ENCODE measurements around the gene TBC1D21. TPM values are rescaled to one million over a fixed set of nuclear protein-coding genes. Genes with fewer than 3 reads are reported as not detected.

TBC1D21 gene
- total and polyA plus RNA-seq, 2 of the 4 experiments (the other 2 are of a cell fraction) = not detected

DNA sequence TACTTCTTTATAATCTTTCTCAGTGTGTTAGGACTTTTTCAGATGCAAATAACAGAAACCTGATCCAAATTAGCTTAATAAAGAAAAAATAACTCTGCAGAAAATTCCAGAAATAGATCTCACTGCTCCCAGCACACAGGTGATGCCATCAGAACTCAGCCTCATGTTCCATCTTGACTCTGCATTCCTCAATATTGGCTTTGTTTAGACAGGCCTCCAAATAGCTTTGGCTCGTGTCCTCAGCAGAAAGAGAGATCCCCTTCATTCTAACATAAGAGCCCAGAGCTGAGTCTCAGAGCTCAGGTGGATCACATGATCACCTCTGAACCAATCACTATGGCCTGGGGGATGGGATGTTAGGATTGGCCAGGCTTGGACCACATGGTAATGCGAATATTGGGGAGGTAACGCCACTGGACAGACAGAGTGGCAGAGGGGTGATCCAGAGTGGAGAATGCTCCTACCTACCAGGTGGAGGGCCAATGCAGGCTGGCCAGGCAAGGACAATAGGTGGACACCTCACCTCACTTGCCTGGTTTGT, 46.6 kb upstream of the TBC1D21 start:
- WGBS, 2 experiments (ENCODE audit: extremely low coverage in 2 of 2, insufficient read length in 1 of 2) = no CpG with 5 or more reads among the region's 3 CpGs
- no peaks in the 10 kb centered on the region for H3K9me1 ChIP-seq (ENCODE audit: insufficient read depth, low read length)
- in situ Hi-C loops (cut with MboI; ENCODE audit: low sequenced_read_pairs) = no loop called here
- ChIA-PET CTCF (no interaction called here), POLR2A (ENCODE audit: unreplicated experiment) (no interaction called here)
- no peaks in the 10 kb centered on the region for H3K9me3 ChIP-seq (ENCODE audit: control insufficient read depth, insufficient read depth, low read length)
- no peaks in the 10 kb centered on the region for H3K4me1 ChIP-seq (ENCODE audit: control insufficient read depth, insufficient read depth, low read length)
- ATAC-seq (ENCODE audit: low read depth) = no peak
- H3K18ac ChIP-seq (ENCODE audit: low read depth, low read length) = no peak overlapping the region
- H2BK15ac ChIP-seq (ENCODE audit: low read depth, low read length) = no peak overlapping the region
- no peak overlapping the region for H2AFZ ChIP-seq (replicated peaks; ENCODE audit: low read length, poor library complexity)
- no peak overlapping the region for H3K23ac ChIP-seq (ENCODE audit: low read depth, low read length)
- no peak overlapping the region for H3K4ac ChIP-seq (ENCODE audit: low read depth, low read length)
- TF ChIP-seq, protein P1, sequence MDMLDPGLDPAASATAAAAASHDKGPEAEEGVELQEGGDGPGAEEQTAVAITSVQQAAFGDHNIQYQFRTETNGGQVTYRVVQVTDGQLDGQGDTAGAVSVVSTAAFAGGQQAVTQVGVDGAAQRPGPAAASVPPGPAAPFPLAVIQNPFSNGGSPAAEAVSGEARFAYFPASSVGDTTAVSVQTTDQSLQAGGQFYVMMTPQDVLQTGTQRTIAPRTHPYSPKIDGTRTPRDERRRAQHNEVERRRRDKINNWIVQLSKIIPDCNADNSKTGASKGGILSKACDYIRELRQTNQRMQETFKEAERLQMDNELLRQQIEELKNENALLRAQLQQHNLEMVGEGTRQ (IDR thresholded peaks at IDR 0.05; ENCODE audit: low read depth, low read length) = peak; percentile 16; the same call in 1 of the 2 replicates
- TF ChIP-seq POLR2A (IDR thresholded peaks at IDR 0.05; ENCODE audit: low read depth, low read length) (no peak), MXI1 (IDR thresholded peaks at IDR 0.05; ENCODE audit: borderline replicate concordance, low read depth, low read length) (no peak)
- TF ChIP-seq, protein P2, sequence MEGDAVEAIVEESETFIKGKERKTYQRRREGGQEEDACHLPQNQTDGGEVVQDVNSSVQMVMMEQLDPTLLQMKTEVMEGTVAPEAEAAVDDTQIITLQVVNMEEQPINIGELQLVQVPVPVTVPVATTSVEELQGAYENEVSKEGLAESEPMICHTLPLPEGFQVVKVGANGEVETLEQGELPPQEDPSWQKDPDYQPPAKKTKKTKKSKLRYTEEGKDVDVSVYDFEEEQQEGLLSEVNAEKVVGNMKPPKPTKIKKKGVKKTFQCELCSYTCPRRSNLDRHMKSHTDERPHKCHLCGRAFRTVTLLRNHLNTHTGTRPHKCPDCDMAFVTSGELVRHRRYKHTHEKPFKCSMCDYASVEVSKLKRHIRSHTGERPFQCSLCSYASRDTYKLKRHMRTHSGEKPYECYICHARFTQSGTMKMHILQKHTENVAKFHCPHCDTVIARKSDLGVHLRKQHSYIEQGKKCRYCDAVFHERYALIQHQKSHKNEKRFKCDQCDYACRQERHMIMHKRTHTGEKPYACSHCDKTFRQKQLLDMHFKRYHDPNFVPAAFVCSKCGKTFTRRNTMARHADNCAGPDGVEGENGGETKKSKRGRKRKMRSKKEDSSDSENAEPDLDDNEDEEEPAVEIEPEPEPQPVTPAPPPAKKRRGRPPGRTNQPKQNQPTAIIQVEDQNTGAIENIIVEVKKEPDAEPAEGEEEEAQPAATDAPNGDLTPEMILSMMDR (conservative IDR thresholded peaks at IDR 0.05; ENCODE audit: low read depth, low read length) = no peak
- no peaks in the 10 kb centered on the region; the same call in none of the 2 replicates for H4K20me1 ChIP-seq (ENCODE audit: insufficient read depth, low read length)
- no peak for DNase-seq
- no peak overlapping the region for H2BK5ac ChIP-seq (ENCODE audit: low read depth, low read length, poor library complexity, severe bottlenecking)
- no peak overlapping the region for H3K14ac ChIP-seq (replicated peaks; ENCODE audit: low read depth, low read length)
- no peaks in the 10 kb centered on the region for H3K36me3 ChIP-seq (ENCODE audit: control insufficient read depth, insufficient read depth, low read length)
- no peak overlapping the region for H4K8ac ChIP-seq (ENCODE audit: low read depth in 2 of 2, low read length in 2 of 2)
- intact Hi-C loops (cut with micrococcal nuclease) = no loop called here
- no peak overlapping the region for H2BK120ac ChIP-seq (ENCODE audit: low read depth, low read length)
- H4K91ac ChIP-seq (ENCODE audit: insufficient read depth, low read depth, low read length) = no peak overlapping the region
- H3K4me3 ChIP-seq (ENCODE audit: insufficient read depth, low read depth, low read length) = no peak overlapping the region
- H2AK9ac ChIP-seq (replicated peaks; ENCODE audit: low read depth, low read length, poor library complexity) = no peak overlapping the region
- no peak overlapping the region for H3K9ac ChIP-seq (ENCODE audit: low read depth, low read length)
- no TSS peak for BruUV-seq (replicated peaks)
- dilution Hi-C loops (cut with HindIII; ENCODE audit: low sequenced_read_pairs, unreplicated experiment) = no loop called here
- H3K27me3 ChIP-seq (ENCODE audit: control insufficient read depth, insufficient read depth, low read length) = peaks cover 22% of the 10 kb centered on the region
- H2AK5ac ChIP-seq (ENCODE audit: low read depth, low read length) = no peak overlapping the region
- no peak overlapping the region for H4K5ac ChIP-seq (ENCODE audit: low read depth, low read length)
- no peak overlapping the region for H2BK20ac ChIP-seq (ENCODE audit: low read depth, low read length)
- no peak overlapping the region for H3K56ac ChIP-seq (ENCODE audit: extremely low read depth, insufficient read depth, low read length)
- H3K79me1 ChIP-seq (ENCODE audit: low read depth in 1 of 2, low read length in 2 of 2) = no peaks in the 10 kb centered on the region
- H3K27ac ChIP-seq (ENCODE audit: insufficient read depth, low read length) = no peak overlapping the region
- no peak overlapping the region for H3K4me2 ChIP-seq (ENCODE audit: low read depth, low read length)

All from IMR-90 (cell line).